Calu3 (cell line): ENCODE results near the gene NUBPL. TPM values are rescaled to one million over a fixed set of nuclear protein-coding genes. Genes with fewer than 3 reads are reported as not detected.

Experiments used
- BruUV-seq: library from RNA; stranded (reverse); fragments of 400-500 nt; replicated peaks from 2 replicates; lab custom pipeline; 2021; lab: Mats Ljungman, UMichigan
- CTCF ChIA-PET: fragments of 300-600 bp; sonication (Branson Sonifier 250); formaldehyde crosslinking; loops from one replicate; lab custom pipeline; 2022; ENCODE audit warnings: antibody characterized with exemption; lab: Charles Lee
- DNase-seq: peaks from one replicate; pipeline ENCODE4 v3.0.0; 2022
- H3K27ac Mint-ChIP-seq: one replicate; pipeline ENCODE4 v1.8.0; 2022; ENCODE audit warnings: mixed read lengths; ENCODE audit not compliant: unreplicated experiment
- H3K27me3 Mint-ChIP-seq: one replicate; pipeline ENCODE4 v1.8.0; 2022; ENCODE audit warnings: mixed read lengths; ENCODE audit not compliant: unreplicated experiment
- H3K36me3 Mint-ChIP-seq: one replicate; pipeline ENCODE4 v1.8.0; 2022; ENCODE audit warnings: mild to moderate bottlenecking, moderate library complexity, mixed read lengths; ENCODE audit not compliant: insufficient read depth, unreplicated experiment
- H3K4me1 Mint-ChIP-seq: one replicate; pipeline ENCODE4 v1.8.0; 2022; ENCODE audit warnings: mild to moderate bottlenecking, low read depth, mixed read lengths; ENCODE audit not compliant: unreplicated experiment
- H3K4me3 Mint-ChIP-seq: one replicate; pipeline ENCODE4 v1.8.0; 2022; ENCODE audit warnings: mild to moderate bottlenecking, low read depth, moderate library complexity, mixed read lengths; ENCODE audit not compliant: unreplicated experiment
- H3K9me3 Mint-ChIP-seq: one replicate; pipeline ENCODE4 v1.8.0; 2022; ENCODE audit warnings: low read depth, mixed read lengths; ENCODE audit not compliant: unreplicated experiment
- CTCF ChIP-seq: fragments of 200-600 bp; IDR thresholded peaks from one replicate; pipeline ENCODE4 v1.8.0; 2022; ENCODE audit warnings: antibody characterized with exemption; ENCODE audit not compliant: unreplicated experiment
- intact Hi-C: fragments of 100-400 bp; cut with micrococcal nuclease; formaldehyde crosslinking; loops from one replicate; pipeline ENCODE4 v1.10.0; 2022; ENCODE audit not compliant: unreplicated experiment
- total RNA-seq: library from RNA; stranded (reverse); gene quantifications from 2 replicates; pipeline ENCODE4 v1.2.3, GENCODE V29; 2022

NUBPL gene
- total RNA-seq, 1 experiment from 2014 or later: 14.2 TPM

DNA sequence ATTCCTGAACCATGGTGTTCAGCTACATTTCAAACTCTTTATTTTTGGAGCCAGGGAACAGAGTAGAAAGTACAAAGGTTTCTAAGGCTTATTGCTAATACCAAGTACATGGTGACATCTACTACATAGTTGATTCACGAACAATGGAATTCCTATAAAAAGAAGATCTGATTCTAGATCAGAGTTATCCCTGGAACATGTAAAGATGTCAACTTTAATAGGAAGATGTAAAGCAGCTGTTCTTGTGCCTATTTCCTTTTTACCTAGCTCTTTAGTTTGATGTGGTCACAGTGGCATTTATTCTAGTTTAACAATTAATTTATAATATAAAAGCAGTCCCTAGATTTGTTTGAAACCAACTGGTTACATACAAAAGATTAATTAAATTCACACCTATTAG is 99.5 kb downstream of the NUBPL start:
- Mint-ChIP-seq H3K27me3 (no peaks in the 10 kb centered on the region), H3K4me1 (no peaks in the 10 kb centered on the region), H3K4me3 (no peak overlapping the region), H3K9me3 (no peaks in the 10 kb centered on the region), H3K36me3 (no peaks in the 10 kb centered on the region), H3K27ac (no peak overlapping the region)
- TF ChIP-seq CTCF: no peak
- intact Hi-C loops: no loop called here
- CTCF ChIA-PET: no interaction called here
- no peak for DNase-seq
- BruUV-seq: no TSS peak

GRCh38 chr14:31668348-31668747 is 107.1 kb downstream of the NUBPL start:
- Mint-ChIP-seq H3K4me1 (no peaks in the 10 kb centered on the region), H3K27me3 (no peaks in the 10 kb centered on the region), H3K4me3 (no peak overlapping the region), H3K27ac (no peak overlapping the region), H3K9me3 (no peaks in the 10 kb centered on the region), H3K36me3 (no peaks in the 10 kb centered on the region)
- no peak for TF ChIP-seq CTCF
- no TSS peak for BruUV-seq
- intact Hi-C loops: no loop called here
- CTCF ChIA-PET: no interaction called here
- no peak for DNase-seq

DNA sequence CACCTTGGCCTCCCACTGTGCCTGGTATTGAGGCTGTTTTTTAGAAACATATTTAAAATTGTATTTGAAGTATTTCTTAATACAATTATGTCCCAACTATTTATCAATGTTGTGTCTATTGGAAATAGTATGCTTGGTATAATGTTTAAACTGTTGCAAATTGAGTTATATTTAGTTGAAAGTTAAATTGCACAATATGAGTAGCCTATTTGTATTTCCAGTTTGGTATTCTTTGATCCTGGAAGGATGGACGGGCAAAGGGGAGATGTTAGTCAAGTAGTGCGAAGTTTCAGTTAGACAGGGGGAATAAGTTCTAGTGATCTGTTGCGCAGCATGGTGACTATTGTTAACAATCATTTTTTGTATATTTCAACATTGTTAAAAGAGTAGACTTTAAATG is 111.5 kb downstream of the NUBPL start:
- CTCF ChIA-PET: interaction anchor here (0.6 kb wide), 1 partner anchor 15 kb away, joined by 3 read pairs; no protein-coding TSS in a partner anchor
- Mint-ChIP-seq H3K36me3 (no peaks in the 10 kb centered on the region), H3K4me1 (no peaks in the 10 kb centered on the region), H3K27ac (no peak overlapping the region), H3K4me3 (no peak overlapping the region), H3K27me3 (no peaks in the 10 kb centered on the region), H3K9me3 (no peaks in the 10 kb centered on the region)
- intact Hi-C loops: no loop called here
- no peak for DNase-seq
- TF ChIP-seq CTCF: no peak
- BruUV-seq: no TSS peak

GRCh38 chr14:31677052-31677451 is 115.8 kb downstream of the NUBPL start:
- CTCF ChIA-PET: no interaction called here
- no TSS peak for BruUV-seq
- no peak for DNase-seq
- Mint-ChIP-seq H3K4me1 (no peaks in the 10 kb centered on the region), H3K36me3 (no peaks in the 10 kb centered on the region), H3K27me3 (no peaks in the 10 kb centered on the region), H3K9me3 (no peaks in the 10 kb centered on the region), H3K4me3 (no peak overlapping the region), H3K27ac (no peak overlapping the region)
- TF ChIP-seq CTCF: no peak
- intact Hi-C loops: no loop called here
